A549 (cell line): ENCODE measurements around the gene EIF4EBP3. TPM values are rescaled to one million over a fixed set of nuclear protein-coding genes. Genes with fewer than 3 reads are reported as not detected.

Experiments
- ATAC-seq, 2 experiments: fragments of 200-7000 bp in 1 of 2; fragments of >200 bp in 1 of 2; cut with Nextera tagmentation in 1 of 2; cut with Tn5 transposase in 1 of 2; 3 replicates each; pipeline versions ENCODE4 v1.8.0 to v1.9.1; 2018 to 2020; ENCODE audit warnings: mild to moderate bottlenecking in 1 of 2, moderate library complexity in 1 of 2
- CTCF ChIA-PET: fragments of 300-600 bp; sonication (Branson Sonifier 250); formaldehyde crosslinking; extraction: SDS; loops from one replicate; lab custom pipeline; 2021; ENCODE audit warnings: antibody characterized with exemption, inconsistent platforms; lab: Yijun Ruan, JAX
- POLR2A ChIA-PET: fragments of 350-600 bp; formaldehyde crosslinking; extraction: SDS; loops from one replicate; lab custom pipeline; 2021; ENCODE audit warnings: antibody characterized with exemption, inconsistent platforms; lab: Yijun Ruan, JAX
- DNase-seq, 2 experiments: peaks; one replicate each; pipeline versions ENCODE4 v3.0.0 to v3.0.0-alpha.2; 2011 to 2016; ENCODE audit warnings: low read depth in 1 of 2, low spot score in 1 of 2
- FAIRE-seq: peaks from 2 replicates; lab custom pipeline; 2011; peaks lifted over from hg19 to GRCh38; lab: Jason Lieb, UNC
- H3K27ac ChIP-seq, 2 experiments: fragments of >200 bp; sonication (Bioruptor Twin); formaldehyde crosslinking; 3 replicates each; pipeline ENCODE4 v1.5.1; 2016 to 2017
- H3K4me1 ChIP-seq: fragments of >200 bp; sonication (Bioruptor Twin); formaldehyde crosslinking; 3 replicates; pipeline ENCODE4 v1.6.1; 2016
- H3K4me2 ChIP-seq: fragments of >200 bp; sonication (Bioruptor Twin); formaldehyde crosslinking; 3 replicates; pipeline ENCODE4 v1.6.1; 2016
- H3K4me3 ChIP-seq: fragments of >200 bp; sonication (Bioruptor Twin); formaldehyde crosslinking; 3 replicates; pipeline ENCODE4 v1.5.1; 2016
- H3K9me3 ChIP-seq: fragments of >200 bp; sonication (Bioruptor Twin); formaldehyde crosslinking; 3 replicates; pipeline ENCODE4 v1.6.1; 2016
- HDAC2 ChIP-seq: fragments of 200-600 bp; sonication (generic); IDR thresholded peaks from 2 replicates; pipeline ENCODE4 v1.6.1; 2016
- KDM5A ChIP-seq: fragments of 200-600 bp; sonication (generic); IDR thresholded peaks from 2 replicates; pipeline ENCODE4 v1.6.1; 2016; ENCODE audit warnings: antibody characterized with exemption, mild to moderate bottlenecking
- NFE2L2 ChIP-seq: fragments of 150-350 bp; conservative IDR thresholded peaks from 2 replicates; pipeline ENCODE4 v1.6.1; 2014; ENCODE audit warnings: low read length
- RNF2 ChIP-seq: fragments of 200-600 bp; sonication (generic); IDR thresholded peaks from 2 replicates; pipeline ENCODE4 v1.6.1; 2016; ENCODE audit warnings: low read depth, mild to moderate bottlenecking, antibody characterized with exemption, moderate library complexity, borderline replicate concordance
- USF2 ChIP-seq: fragments of 450-650 bp; IDR thresholded peaks from 2 replicates; pipeline ENCODE4 v1.6.1; 2014; ENCODE audit warnings: antibody characterized with exemption
- ZNF302 ChIP-seq: fragments of 250-450 bp; sonication (Bioruptor Pico); IDR thresholded peaks from 2 replicates; pipeline ENCODE4 v1.9.0; 2021; ENCODE audit warnings: inconsistent platforms, mild to moderate bottlenecking, moderate library complexity
- WGBS: methylation state at CpG from one replicate; pipeline ENCODE4 v1.1.6; 2017; ENCODE audit errors: missing lambda C conversion rate; 5-methylcytosine and 5-hydroxymethylcytosine counted together
- polyA plus RNA-seq, 4 experiments: library from polyadenylated mRNA; depleted of rRNA in 3 of 4; stranded (reverse); fragments of >200 nt; fragmentation: RNase III in 1 of 4; extraction: RNeasy Plus Mini Kit Qiagen cat#74134 plus additional on column Dnase treatment in 1 of 4; gene quantifications; 2 replicates in 3 of 4; 3 replicates in 1 of 4; pipeline ENCODE4 v1.2.3, GENCODE V29; 2011 to 2017
- small RNA-seq, 6 experiments: library from RNA; depleted of rRNA; stranded (forward); fragments of <200 nt; gene quantifications; one replicate each; pipeline ENCODE3, GENCODE V24; 2012

The EIF4EBP3 gene
- polyA plus RNA-seq, 2 of the 4 experiments (the other 2 are of a cell fraction), result 0.96 to 2.0 TPM

DNA sequence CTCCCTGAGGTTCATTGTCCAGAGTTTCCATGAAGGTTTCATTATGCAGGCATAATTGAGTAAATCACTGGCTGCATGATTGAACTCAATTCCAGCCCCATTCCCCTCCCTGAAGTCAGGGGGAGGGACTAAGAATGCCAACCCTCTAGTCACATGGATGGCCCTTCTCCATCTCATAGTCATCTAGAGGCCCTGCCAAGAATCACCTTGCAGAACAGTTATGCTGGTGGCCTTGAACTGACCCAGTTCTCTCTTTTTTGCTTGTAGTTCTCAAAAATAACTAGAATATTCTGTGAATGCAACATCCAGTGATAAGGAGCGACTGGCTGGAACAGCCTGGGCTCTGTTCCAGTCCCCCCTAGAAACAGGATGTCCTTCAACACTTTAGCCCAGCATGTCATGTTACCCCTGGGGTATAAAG, 48.9 kb downstream of the EIF4EBP3 start:
- H3K4me3 ChIP-seq, result no peak overlapping the region
- no peak for ATAC-seq

DNA sequence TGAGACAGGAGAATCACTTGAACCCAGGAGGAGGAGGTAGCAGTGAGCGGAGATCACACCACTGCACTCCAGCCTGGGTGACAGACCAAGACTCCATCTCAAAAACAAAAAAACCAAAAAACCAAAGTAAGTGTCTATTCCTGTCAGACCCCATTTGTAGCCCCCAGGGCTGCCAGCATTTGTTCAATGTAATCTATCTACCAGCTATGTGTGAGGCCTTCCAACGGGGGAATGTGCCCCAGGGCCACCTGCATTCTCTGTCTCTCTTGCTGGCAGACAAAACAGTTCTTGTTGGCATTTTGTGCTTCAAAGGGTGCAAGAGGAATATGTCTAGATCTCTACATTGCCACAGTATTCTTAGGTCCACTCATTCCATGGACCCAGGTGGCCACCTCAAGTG, 51.4 kb downstream of the EIF4EBP3 start:
- CTCF ChIA-PET, result no interaction called here

More for the DNA sequence above, 48.9 kb downstream of the EIF4EBP3 start:
- no peak for FAIRE-seq
- no peaks in the 10 kb centered on the region for H3K4me1 ChIP-seq
- ChIA-PET CTCF (interaction anchor here (1.0 kb wide), 1 partner anchor 15 kb away, joined by 3 read pairs; no protein-coding TSS in a partner anchor), POLR2A (no interaction called here)
- no peaks in the 10 kb centered on the region for H3K9me3 ChIP-seq
- no peak overlapping the region for H3K27ac ChIP-seq
- H3K4me2 ChIP-seq, result no peak overlapping the region
- no peak for TF ChIP-seq ZNF302
- no peak for TF ChIP-seq KDM5A
- TF ChIP-seq RNF2, result no peak
- no peak for DNase-seq
- WGBS, result 82% methylated on average over 1 of the region's 1 CpG

More for the DNA sequence above, 51.4 kb downstream of the EIF4EBP3 start:
- TF ChIP-seq ZNF302 (no peak), USF2 (no peak), HDAC2 (no peak), NFE2L2 (no peak)
- Histone ChIP-seq H3K4me1 (no peaks in the 10 kb centered on the region), H3K4me3 (no peak overlapping the region), H3K4me2 (no peak overlapping the region), H3K9me3 (no peaks in the 10 kb centered on the region), H3K27ac (no peak overlapping the region)
- POLR2A ChIA-PET, result no interaction called here
- ATAC-seq (no peak), FAIRE-seq (no peak), DNase-seq (no peak)
- 82% methylated on average over 2 of the region's 2 CpGs for WGBS

Small RNA genes lying within 50 kb of the gene (small RNA-seq; reads per million reads assigned to genes)
- 0 reads per million in 6 experiments for gene RF00279
- gene RF00443, result 0 to 0.78 (median 0) reads per million in 6 experiments

Other genes with a start within 250 kb of the EIF4EBP3 start
- gene PFDN1, start 244.6 kb upstream of the EIF4EBP3 start, polyA plus RNA-seq (2011; rRNA removed), result 90.4 and 97.0 TPM in 2 replicates
- gene PFDN1, start 244.6 kb upstream of the EIF4EBP3 start, polyA plus RNA-seq (2017; fragmentation: RNase III; extraction: RNeasy Plus Mini Kit Qiagen cat#74134 plus additional on column Dnase treatment), result 201 to 239 TPM (median 226 TPM) in 3 replicates
- 4.2 and 5.0 TPM in 2 replicates for gene HBEGF, start 201.1 kb upstream of the EIF4EBP3 start, polyA plus RNA-seq (2011; rRNA removed)
- gene HBEGF, start 201.1 kb upstream of the EIF4EBP3 start, polyA plus RNA-seq (2017; fragmentation: RNase III; extraction: RNeasy Plus Mini Kit Qiagen cat#74134 plus additional on column Dnase treatment), result 3.4 to 5.1 TPM (median 3.5 TPM) in 3 replicates
- gene SLC4A9, start 187.5 kb upstream of the EIF4EBP3 start, polyA plus RNA-seq (2011; rRNA removed), result not detected in 2 replicates
- not detected in 3 replicates for gene SLC4A9, start 187.5 kb upstream of the EIF4EBP3 start, polyA plus RNA-seq (2017; fragmentation: RNase III; extraction: RNeasy Plus Mini Kit Qiagen cat#74134 plus additional on column Dnase treatment)
- gene ANKHD1, start 145.8 kb upstream of the EIF4EBP3 start, polyA plus RNA-seq (2011; rRNA removed), result 94.1 and 111 TPM in 2 replicates
- 44.8 to 46.9 TPM (median 46.3 TPM) in 3 replicates for gene ANKHD1, start 145.8 kb upstream of the EIF4EBP3 start, polyA plus RNA-seq (2017; fragmentation: RNase III; extraction: RNeasy Plus Mini Kit Qiagen cat#74134 plus additional on column Dnase treatment)
- 48.1 and 50.8 TPM in 2 replicates for gene SRA1, start 9.8 kb downstream of the EIF4EBP3 start, polyA plus RNA-seq (2011; rRNA removed)
- 28.6 to 32.1 TPM (median 30.3 TPM) in 3 replicates for gene SRA1, start 9.8 kb downstream of the EIF4EBP3 start, polyA plus RNA-seq (2017; fragmentation: RNase III; extraction: RNeasy Plus Mini Kit Qiagen cat#74134 plus additional on column Dnase treatment)
- 11.7 and 13.4 TPM in 2 replicates for gene APBB3, start 16.9 kb downstream of the EIF4EBP3 start, polyA plus RNA-seq (2011; rRNA removed)
- gene APBB3, start 16.9 kb downstream of the EIF4EBP3 start, polyA plus RNA-seq (2017; fragmentation: RNase III; extraction: RNeasy Plus Mini Kit Qiagen cat#74134 plus additional on column Dnase treatment), result 7.1 to 10.6 TPM (median 9.4 TPM) in 3 replicates
- 79.5 and 135 TPM in 2 replicates for gene SLC35A4, start 17.2 kb downstream of the EIF4EBP3 start, polyA plus RNA-seq (2011; rRNA removed)
- 62.1 to 70.3 TPM (median 65.6 TPM) in 3 replicates for gene SLC35A4, start 17.2 kb downstream of the EIF4EBP3 start, polyA plus RNA-seq (2017; fragmentation: RNase III; extraction: RNeasy Plus Mini Kit Qiagen cat#74134 plus additional on column Dnase treatment)
- gene CD14, start 85.5 kb downstream of the EIF4EBP3 start, polyA plus RNA-seq (2011; rRNA removed), result 3.3 and 6.3 TPM in 2 replicates
- 2.0 to 3.5 TPM (median 2.9 TPM) in 3 replicates for gene CD14, start 85.5 kb downstream of the EIF4EBP3 start, polyA plus RNA-seq (2017; fragmentation: RNase III; extraction: RNeasy Plus Mini Kit Qiagen cat#74134 plus additional on column Dnase treatment)
- gene TMCO6, start 91.8 kb downstream of the EIF4EBP3 start, polyA plus RNA-seq (2011; rRNA removed), result 11.8 and 14.6 TPM in 2 replicates
- 13.3 to 18.1 TPM (median 16.1 TPM) in 3 replicates for gene TMCO6, start 91.8 kb downstream of the EIF4EBP3 start, polyA plus RNA-seq (2017; fragmentation: RNase III; extraction: RNeasy Plus Mini Kit Qiagen cat#74134 plus additional on column Dnase treatment)
- 100 and 119 TPM in 2 replicates for gene NDUFA2, start 100.0 kb downstream of the EIF4EBP3 start, polyA plus RNA-seq (2011; rRNA removed)
- 175 to 185 TPM (median 180 TPM) in 3 replicates for gene NDUFA2, start 100.0 kb downstream of the EIF4EBP3 start, polyA plus RNA-seq (2017; fragmentation: RNase III; extraction: RNeasy Plus Mini Kit Qiagen cat#74134 plus additional on column Dnase treatment)
- gene IK, start 100.2 kb downstream of the EIF4EBP3 start, polyA plus RNA-seq (2011; rRNA removed), result 120 and 158 TPM in 2 replicates
- 150 to 170 TPM (median 160 TPM) in 3 replicates for gene IK, start 100.2 kb downstream of the EIF4EBP3 start, polyA plus RNA-seq (2017; fragmentation: RNase III; extraction: RNeasy Plus Mini Kit Qiagen cat#74134 plus additional on column Dnase treatment)
- gene WDR55, start 117.2 kb downstream of the EIF4EBP3 start, polyA plus RNA-seq (2011; rRNA removed), result 23.3 and 26.6 TPM in 2 replicates
- 32.1 to 39.2 TPM (median 36.2 TPM) in 3 replicates for gene WDR55, start 117.2 kb downstream of the EIF4EBP3 start, polyA plus RNA-seq (2017; fragmentation: RNase III; extraction: RNeasy Plus Mini Kit Qiagen cat#74134 plus additional on column Dnase treatment)
- gene DND1, start 125.9 kb downstream of the EIF4EBP3 start, polyA plus RNA-seq (2011; rRNA removed), result 0.63 and 0.78 TPM in 2 replicates
- gene DND1, start 125.9 kb downstream of the EIF4EBP3 start, polyA plus RNA-seq (2017; fragmentation: RNase III; extraction: RNeasy Plus Mini Kit Qiagen cat#74134 plus additional on column Dnase treatment), result 1.0 to 1.3 TPM (median 1.1 TPM) in 3 replicates
- gene HARS1, start 143.7 kb downstream of the EIF4EBP3 start, polyA plus RNA-seq (2011; rRNA removed), result 73.0 and 80.5 TPM in 2 replicates
- 84.4 to 93.7 TPM (median 87.1 TPM) in 3 replicates for gene HARS1, start 143.7 kb downstream of the EIF4EBP3 start, polyA plus RNA-seq (2017; fragmentation: RNase III; extraction: RNeasy Plus Mini Kit Qiagen cat#74134 plus additional on column Dnase treatment)
- 46.6 and 55.1 TPM in 2 replicates for gene HARS2, start 143.8 kb downstream of the EIF4EBP3 start, polyA plus RNA-seq (2011; rRNA removed)
- 43.5 to 45.1 TPM (median 44.9 TPM) in 3 replicates for gene HARS2, start 143.8 kb downstream of the EIF4EBP3 start, polyA plus RNA-seq (2017; fragmentation: RNase III; extraction: RNeasy Plus Mini Kit Qiagen cat#74134 plus additional on column Dnase treatment)
- gene ZMAT2, start 152.8 kb downstream of the EIF4EBP3 start, polyA plus RNA-seq (2011; rRNA removed), result 62.1 and 90.9 TPM in 2 replicates
- gene ZMAT2, start 152.8 kb downstream of the EIF4EBP3 start, polyA plus RNA-seq (2017; fragmentation: RNase III; extraction: RNeasy Plus Mini Kit Qiagen cat#74134 plus additional on column Dnase treatment), result 208 to 209 TPM (median 209 TPM) in 3 replicates
- 0.37 and 0.52 TPM in 2 replicates for gene PCDHA1, start 238.5 kb downstream of the EIF4EBP3 start, polyA plus RNA-seq (2011; rRNA removed)
- gene PCDHA1, start 238.5 kb downstream of the EIF4EBP3 start, polyA plus RNA-seq (2017; fragmentation: RNase III; extraction: RNeasy Plus Mini Kit Qiagen cat#74134 plus additional on column Dnase treatment), result 0.12 to 0.18 TPM (median 0.13 TPM) in 3 replicates
- 0.03 and 0.07 TPM in 2 replicates for gene PCDHA2, start 247.2 kb downstream of the EIF4EBP3 start, polyA plus RNA-seq (2011; rRNA removed)
- 0.08 TPM in 3 replicates for gene PCDHA2, start 247.2 kb downstream of the EIF4EBP3 start, polyA plus RNA-seq (2017; fragmentation: RNase III; extraction: RNeasy Plus Mini Kit Qiagen cat#74134 plus additional on column Dnase treatment)